Amygdala (tissue), 56 donors: Measurements from ENCODE around the gene GID4.

ENCODE experiments used
- DNase-seq, 56 donors: peaks; one replicate each; lab custom pipeline; 2025; lab: John Stamatoyannopoulos, UW

Gene GID4

GRCh38 chr17:18015593-18015992 is 23.6 kb upstream of the GID4 start:
- no peak for DNase-seq

GRCh38 chr17:18016426-18016825 is 22.8 kb upstream of the GID4 start:
- DNase-seq = no peak

- no peak for DNase-seq
Measured at GRCh38 chr17:18017958-18018357, 21.2 kb upstream of the GID4 start.

DNA sequence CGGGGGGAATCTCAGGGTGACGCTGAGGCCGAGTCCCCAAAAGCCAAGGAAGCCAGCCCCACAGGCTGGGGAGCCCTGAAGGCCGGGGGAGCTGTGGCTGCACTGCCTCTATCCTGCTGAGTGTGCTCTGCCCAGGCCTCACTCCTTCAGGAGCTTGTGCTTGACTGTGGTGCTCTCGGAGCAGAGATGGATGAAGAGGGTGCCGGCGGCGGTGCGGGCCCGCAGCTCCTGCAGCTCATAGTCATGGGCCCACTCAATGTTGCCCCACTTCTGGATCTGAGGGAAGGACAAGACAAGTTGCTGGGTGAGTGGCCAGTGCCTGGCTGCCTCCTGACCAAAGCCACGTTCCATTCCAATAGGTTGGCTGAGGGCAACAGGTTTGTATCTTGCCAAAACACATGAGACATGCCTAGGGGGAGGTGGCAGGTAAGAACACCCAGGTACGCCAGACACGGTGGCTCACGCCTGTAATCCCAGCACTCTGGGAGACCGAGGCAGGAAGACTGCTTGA is 20.7 kb upstream of the GID4 start:
- DNase-seq = no peak

- no peak for DNase-seq
Measured at GRCh38 chr17:18019838-18020154, 19.4 kb upstream of the GID4 start.

DNA sequence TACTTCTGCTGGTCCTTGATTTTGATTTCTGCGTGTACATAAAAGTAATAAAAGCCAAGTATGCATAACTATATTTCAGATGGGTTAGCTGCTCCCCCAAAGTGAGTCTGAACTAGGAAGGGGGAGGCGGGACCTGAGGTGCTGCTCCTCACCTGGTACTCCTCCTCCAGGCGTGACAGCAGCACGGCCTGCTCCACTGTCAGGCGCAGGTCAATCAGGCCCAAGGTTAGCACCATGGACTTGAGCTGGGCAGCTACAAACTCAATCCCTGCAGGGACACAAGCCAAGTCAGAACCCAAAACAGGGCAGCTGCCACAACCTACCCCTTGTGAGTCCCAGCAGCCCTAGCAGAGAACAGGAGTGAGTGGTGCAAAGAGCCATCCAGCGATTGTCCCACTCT is 18.2 kb upstream of the GID4 start:
- no peak for DNase-seq

- no peak for DNase-seq
Measured at GRCh38 chr17:18021372-18021771, 17.8 kb upstream of the GID4 start.

- peak in 3 of 56 donors; percentile 13 to 34 (median 33) for DNase-seq
Measured at GRCh38 chr17:18025241-18025944, 13.8 kb upstream of the GID4 start.

- peak in 33 of 56 donors; percentile 12 to 70 (median 30) for DNase-seq
Measured at GRCh38 chr17:18025945-18026776, 13.0 kb upstream of the GID4 start.

DNA sequence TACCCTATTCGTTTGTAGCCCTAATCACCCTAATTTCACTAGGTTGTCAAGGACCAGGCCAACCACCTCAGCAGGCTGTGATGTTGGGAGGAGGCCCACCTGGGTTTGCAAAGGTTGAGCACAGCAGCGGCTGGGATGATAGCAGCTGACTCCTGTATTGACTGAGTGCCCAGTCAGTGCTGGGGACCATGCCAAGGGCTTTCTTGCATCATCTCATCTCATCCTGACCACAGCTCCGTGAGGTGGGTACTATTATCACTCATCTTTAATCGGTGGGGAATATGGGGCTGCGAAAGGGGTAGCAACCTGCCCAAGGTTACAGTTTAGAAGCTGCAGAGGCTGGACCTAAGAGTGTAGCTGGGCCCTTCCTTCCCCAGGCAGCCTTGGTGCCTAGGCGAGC is 11.9 kb upstream of the GID4 start:
- DNase-seq = no peak

GRCh38 chr17:18028114-18028951 is 10.9 kb upstream of the GID4 start:
- no peak for DNase-seq

GRCh38 chr17:18028952-18029540 is 10.2 kb upstream of the GID4 start:
- DNase-seq = no peak

GRCh38 chr17:18031955-18032354 is 7.3 kb upstream of the GID4 start:
- DNase-seq = no peak

DNA sequence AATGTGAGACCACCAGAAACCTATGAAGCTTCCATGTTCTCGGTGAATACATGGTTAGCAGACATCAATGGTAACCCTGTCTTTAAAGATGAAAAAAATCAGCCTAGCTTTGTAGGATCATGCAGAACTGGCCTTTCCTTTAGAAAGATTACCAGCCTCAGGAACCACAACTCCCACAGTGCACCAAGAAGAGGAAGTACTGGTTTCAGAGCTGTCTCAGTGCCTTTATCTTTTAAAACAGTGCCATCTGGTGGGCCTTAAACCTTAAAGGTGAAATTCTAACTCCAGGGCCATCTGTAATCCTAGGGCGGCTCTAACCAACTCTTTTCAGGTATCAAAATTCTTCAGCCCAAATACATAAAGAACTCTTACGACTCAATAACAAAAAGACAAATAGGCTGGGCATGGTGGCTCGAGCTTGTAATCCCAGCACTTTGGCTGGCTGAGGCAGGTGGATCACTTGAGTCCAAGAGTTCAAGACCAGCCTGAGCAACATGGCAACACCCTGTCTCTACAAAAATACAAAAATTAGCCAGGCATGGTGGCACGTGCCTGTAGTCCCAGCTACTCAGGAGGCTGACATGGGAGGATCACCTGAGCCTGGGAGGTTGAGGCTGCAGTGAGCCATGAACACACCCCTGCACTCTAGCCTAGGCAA is 5.6 kb upstream of the GID4 start:
- peak in 18 of 56 donors; percentile 6 to 67 (median 25) for DNase-seq

- DNase-seq = no peak
Measured at GRCh38 chr17:18035704-18036103, 3.5 kb upstream of the GID4 start.

GRCh38 chr17:18037486-18037885 is 1.7 kb upstream of the GID4 start:
- no peak for DNase-seq

GRCh38 chr17:18038149-18038850 is 908 bp upstream of the GID4 start:
- DNase-seq = no peak

DNA sequence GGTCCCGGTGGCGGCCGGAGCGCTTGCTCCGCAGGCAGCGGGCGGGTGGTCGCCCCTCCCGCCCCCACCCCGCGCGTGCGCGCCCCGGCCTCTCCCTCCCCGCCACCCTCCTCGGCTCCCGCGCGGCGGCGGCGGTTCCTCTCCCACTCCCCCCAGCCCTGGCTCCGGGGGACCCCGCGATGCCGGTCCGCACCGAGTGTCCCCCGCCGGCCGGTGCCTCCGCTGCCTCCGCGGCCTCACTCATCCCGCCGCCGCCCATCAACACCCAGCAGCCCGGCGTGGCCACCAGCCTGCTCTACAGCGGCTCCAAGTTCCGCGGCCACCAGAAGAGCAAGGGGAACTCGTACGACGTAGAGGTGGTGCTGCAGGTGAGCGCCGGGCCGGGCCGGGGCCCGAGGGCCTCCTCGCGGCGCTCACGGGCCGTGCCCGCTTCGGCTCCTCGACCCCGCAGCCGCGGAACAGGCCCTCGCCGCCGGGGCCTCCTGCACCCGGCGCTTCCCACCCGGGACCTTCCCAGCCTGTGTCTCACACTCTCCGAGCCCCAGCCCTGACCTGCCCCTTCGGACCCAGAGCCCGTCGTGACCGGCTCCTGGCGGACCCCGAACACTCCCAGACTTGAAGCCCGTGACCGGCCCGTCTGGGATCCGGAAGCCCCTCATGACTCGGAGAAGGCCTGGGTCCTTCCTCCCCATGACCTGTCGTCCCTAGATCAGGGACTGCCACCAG is 490 bp downstream of the GID4 start:
- peak in 3 of 56 donors; percentile 10 to 77 (median 23) for DNase-seq
